Keratinocyte (primary cell): Measurements from ENCODE around the gene ZNF541. TPM values are rescaled to one million over a fixed set of nuclear protein-coding genes. Genes with fewer than 3 reads are reported as not detected.
A peak's percentile ranks its signal among the peaks of the same experiment; 100 is the strongest.

Experiments
- DNase-seq: peaks from one replicate; pipeline ENCODE4 v3.0.0-alpha.2; 2011; ENCODE audit warnings: low read depth, missing footprints, low spot score
- FAIRE-seq: peaks from 2 replicates; lab custom pipeline; 2011; peaks lifted over from hg19 to GRCh38; lab: Jason Lieb, UNC
- H2AFZ ChIP-seq: 2 replicates; pipeline ENCODE4 v1.6.0; 2012; ENCODE audit warnings: low read length, control low read depth, inconsistent platforms; ENCODE audit not compliant: control insufficient read depth
- H3K27ac ChIP-seq: 2 replicates; pipeline ENCODE4 v1.5.1; 2011; ENCODE audit warnings: low read length; ENCODE audit not compliant: control insufficient read depth, insufficient read depth
- H3K27me3 ChIP-seq: 3 replicates; pipeline ENCODE4 v1.6.0; 2011; ENCODE audit warnings: low read length; ENCODE audit not compliant: control insufficient read depth, insufficient read depth; ENCODE audit errors: extremely low read depth
- H3K36me3 ChIP-seq, 2 experiments: 2 replicates in 1 of 2; 3 replicates in 1 of 2; pipeline ENCODE4 v1.5.1; 2011; ENCODE audit warnings: low read length in 2 of 2, mild to moderate bottlenecking in 1 of 2; ENCODE audit not compliant: control insufficient read depth in 2 of 2, insufficient read depth in 2 of 2; ENCODE audit errors: extremely low read depth in 1 of 2
- H3K4me1 ChIP-seq: 3 replicates; pipeline ENCODE4 v1.5.1; 2011; ENCODE audit warnings: low read length; ENCODE audit not compliant: control insufficient read depth, insufficient read depth; ENCODE audit errors: extremely low read depth
- H3K4me2 ChIP-seq: 3 replicates; pipeline ENCODE4 v1.6.0; 2011; ENCODE audit warnings: low read depth, low read length; ENCODE audit not compliant: control insufficient read depth, insufficient read depth; ENCODE audit errors: extremely low read depth
- H3K4me3 ChIP-seq, 3 experiments: fragments of 200-600 bp in 1 of 3; sonication (generic) in 1 of 3; 2 replicates in 2 of 3; 3 replicates in 1 of 3; pipeline ENCODE4 v1.5.1; 2011 to 2016; ENCODE audit warnings: low read length in 3 of 3, mild to moderate bottlenecking in 3 of 3, control low read depth in 2 of 3, inconsistent platforms in 1 of 3, low read depth in 1 of 3, mixed read lengths in 1 of 3, mixed run types in 1 of 3, moderate library complexity in 1 of 3; ENCODE audit not compliant: control insufficient read depth in 2 of 3, insufficient read depth in 2 of 3; ENCODE audit errors: extremely low read depth in 1 of 3
- H3K79me2 ChIP-seq: 2 replicates; pipeline ENCODE4 v1.6.0; 2012; ENCODE audit warnings: low read length; ENCODE audit not compliant: control insufficient read depth, insufficient read depth
- H3K9ac ChIP-seq: 3 replicates; pipeline ENCODE4 v1.6.0; 2011; ENCODE audit warnings: low read length; ENCODE audit not compliant: control insufficient read depth, insufficient read depth; ENCODE audit errors: extremely low read depth
- H3K9me1 ChIP-seq: 3 replicates; pipeline ENCODE4 v1.6.0; 2011; ENCODE audit warnings: low read length; ENCODE audit not compliant: control insufficient read depth, insufficient read depth; ENCODE audit errors: extremely low read depth
- H3K9me3 ChIP-seq: 2 replicates; pipeline ENCODE4 v1.5.1; 2012; ENCODE audit warnings: low read depth, low read length; ENCODE audit not compliant: control insufficient read depth
- H4K20me1 ChIP-seq: 3 replicates; pipeline ENCODE4 v1.6.0; 2011; ENCODE audit warnings: low read length; ENCODE audit not compliant: control insufficient read depth, insufficient read depth; ENCODE audit errors: extremely low read depth
- CTCF ChIP-seq, 3 experiments: IDR thresholded peaks in 1 of 3; conservative IDR thresholded peaks in 1 of 3; optimal IDR thresholded peaks in 1 of 3; 2 replicates in 2 of 3; 3 replicates in 1 of 3; pipeline versions ENCODE3 to v1.5.1; 2011; ENCODE audit warnings: low read length in 3 of 3, mild to moderate bottlenecking in 3 of 3, moderate library complexity in 2 of 3, control low read depth in 1 of 3, inconsistent platforms in 1 of 3; ENCODE audit not compliant: insufficient read depth in 2 of 3; ENCODE audit errors: extremely low read depth in 1 of 3
- EZH2 ChIP-seq: IDR thresholded peaks from one replicate; pipeline ENCODE4 v1.6.1; 2012; ENCODE audit warnings: inconsistent platforms, mild to moderate bottlenecking, low read length, moderate library complexity
- dilution Hi-C: fragments of 300-500 bp; cut with MboI; formaldehyde crosslinking; loops from one replicate; pipeline ENCODE4 v1.7.0; 2020; ENCODE audit warnings: low sequenced_read_pairs; ENCODE audit not compliant: extremely low pct_ligation_motif_present
- polyA plus RNA-seq, 5 experiments: library from polyadenylated mRNA; depleted of rRNA in 3 of 5; stranded (reverse) in 3 of 5; stranded (forward) in 1 of 5; unstranded in 1 of 5; fragments of >200 nt; gene quantifications; 1 replicate in 1 of 5; 2 replicates in 3 of 5; 3 replicates in 1 of 5; pipeline versions ENCODE4 v1.2.1 to v1.2.3, GENCODE V29; 2011 to 2012; ENCODE audit warnings: missing spikeins in 2 of 5, low read depth in 1 of 5, low replicate concordance in 1 of 5

ZNF541 gene
- polyA plus RNA-seq, 1 donor (not counting 4 experiments of a cell fraction or from before 2014, with no cell fraction given): not detected

- Histone ChIP-seq H3K27me3 (peaks cover 8% of the 10 kb centered on the region), H3K4me1 (no peaks in the 10 kb centered on the region), H3K9me3 (no peaks in the 10 kb centered on the region), H3K36me3 (no peaks in the 10 kb centered on the region), H3K4me3 (no peak overlapping the region), H4K20me1 (no peaks in the 10 kb centered on the region), H3K9me1 (no peaks in the 10 kb centered on the region), H2AFZ (no peak overlapping the region), H3K27ac (no peak overlapping the region), H3K9ac (no peak overlapping the region), H3K4me2 (no peak overlapping the region), H3K79me2 (no peaks in the 10 kb centered on the region)
- TF ChIP-seq EZH2 (no peak), CTCF (optimal IDR thresholded peaks at IDR 0.05 in 1 of 3, IDR thresholded peaks at IDR 0.05 in 1 of 3, conservative IDR thresholded peaks at IDR 0.05 in 1 of 3; ENCODE audit: extremely low read depth in 1 of 3, insufficient read depth in 2 of 3, low read length in 3 of 3) (no peak)
- no peak for DNase-seq
- dilution Hi-C loops: no loop called here
- no peak for FAIRE-seq
Measured at GRCh38 chr19:47529018-47529742, 43.8 kb downstream of the ZNF541 start.

GRCh38 chr19:47526798-47527197 lies 46.1 kb downstream of the ZNF541 start:
- Histone ChIP-seq H3K4me3 (no peak overlapping the region), H3K4me2 (no peak overlapping the region), H3K27me3 (peaks cover 10% of the 10 kb centered on the region), H3K79me2 (no peaks in the 10 kb centered on the region), H3K9ac (no peak overlapping the region), H3K4me1 (no peaks in the 10 kb centered on the region), H3K36me3 (no peaks in the 10 kb centered on the region), H4K20me1 (no peaks in the 10 kb centered on the region), H3K27ac (no peak overlapping the region), H3K9me3 (no peaks in the 10 kb centered on the region), H3K9me1 (no peaks in the 10 kb centered on the region), H2AFZ (no peak overlapping the region)
- dilution Hi-C loops: no loop called here
- peak; percentile 9 for FAIRE-seq
- no peak for DNase-seq
- TF ChIP-seq CTCF (optimal IDR thresholded peaks at IDR 0.05 in 1 of 3, IDR thresholded peaks at IDR 0.05 in 1 of 3, conservative IDR thresholded peaks at IDR 0.05 in 1 of 3; ENCODE audit: extremely low read depth in 1 of 3, insufficient read depth in 2 of 3, low read length in 3 of 3) (no peak), EZH2 (no peak)
